GM23338 (cell line): ENCODE measurements around the gene ROS1. TPM values are rescaled to one million over a fixed set of nuclear protein-coding genes. Genes with fewer than 3 reads are reported as not detected.

Experiments used
- ATAC-seq: fragments of 200-7000 bp; cut with Tn5 transposase; 3 replicates; pipeline ENCODE4 v1.9.1; 2020
- DNase-seq: peaks from one replicate; pipeline ENCODE4 v3.0.0-alpha.2; 2015; ENCODE audit warnings: low spot score
- H2AFZ ChIP-seq: fragments of 200-600 bp; sonication (generic); 2 replicates; pipeline ENCODE4 v1.8.0; 2016; ENCODE audit warnings: antibody characterized with exemption, mild to moderate bottlenecking, moderate library complexity
- H3F3A ChIP-seq: fragments of 200-600 bp; sonication (generic); replicated peaks from 2 replicates; pipeline ENCODE4 v1.8.0; 2017; ENCODE audit warnings: antibody characterized with exemption, mixed run types, low read depth
- H3K27ac ChIP-seq: fragments of 200-600 bp; sonication (generic); 2 replicates; pipeline ENCODE4 v1.6.1; 2016; ENCODE audit warnings: low read depth
- H3K27me3 ChIP-seq: fragments of 200-600 bp; sonication (generic); 2 replicates; pipeline ENCODE4 v1.8.0; 2016; ENCODE audit warnings: mild to moderate bottlenecking, mixed run types, moderate library complexity; ENCODE audit not compliant: insufficient read depth
- H3K36me3 ChIP-seq: fragments of 200-600 bp; sonication (generic); 2 replicates; pipeline ENCODE4 v1.8.0; 2016; ENCODE audit warnings: mild to moderate bottlenecking; ENCODE audit not compliant: insufficient read depth
- H3K4me1 ChIP-seq: fragments of 200-600 bp; sonication (generic); 2 replicates; pipeline ENCODE4 v1.8.0; 2016; ENCODE audit warnings: mild to moderate bottlenecking, moderate library complexity; ENCODE audit not compliant: insufficient read depth
- H3K4me2 ChIP-seq: fragments of 200-600 bp; sonication (generic); 2 replicates; pipeline ENCODE4 v1.7.1; 2017; ENCODE audit warnings: mixed run types
- H3K4me3 ChIP-seq: fragments of 200-600 bp; sonication (generic); 2 replicates; pipeline ENCODE4 v1.6.1; 2016; ENCODE audit warnings: mixed run types
- H3K79me2 ChIP-seq: fragments of 200-600 bp; sonication (generic); replicated peaks from 2 replicates; pipeline ENCODE4 v1.8.0; 2017; ENCODE audit warnings: mild to moderate bottlenecking; ENCODE audit not compliant: insufficient read depth
- H3K9me2 ChIP-seq: fragments of 200-600 bp; sonication (generic); 2 replicates; pipeline ENCODE4 v1.8.0; 2017; ENCODE audit not compliant: insufficient read depth
- H4K20me1 ChIP-seq: fragments of 200-600 bp; sonication (generic); replicated peaks from 2 replicates; pipeline ENCODE4 v1.8.0; 2017; ENCODE audit warnings: mild to moderate bottlenecking; ENCODE audit not compliant: insufficient read depth
- H3K27ac Mint-ChIP-seq: 2 replicates; pipeline ENCODE4 v1.8.0; 2020; ENCODE audit warnings: inconsistent platforms, mild to moderate bottlenecking, moderate library complexity, mixed read lengths
- H3K27me3 Mint-ChIP-seq: 3 replicates; pipeline ENCODE4 v1.8.0; 2022; ENCODE audit warnings: low read depth, mild to moderate bottlenecking, moderate library complexity, mixed read lengths, inconsistent platforms; ENCODE audit not compliant: insufficient read depth, poor library complexity
- H3K36me3 Mint-ChIP-seq: 3 replicates; pipeline ENCODE4 v1.8.0; 2021; ENCODE audit warnings: low read depth, mild to moderate bottlenecking, inconsistent platforms, moderate library complexity, mixed read lengths
- H3K4me1 Mint-ChIP-seq: 3 replicates; pipeline ENCODE4 v1.8.0; 2020; ENCODE audit warnings: mild to moderate bottlenecking, inconsistent platforms, mixed read lengths
- H3K4me3 Mint-ChIP-seq: 3 replicates; pipeline ENCODE4 v1.8.0; 2021; ENCODE audit warnings: moderate library complexity, mild to moderate bottlenecking, inconsistent platforms, mixed read lengths
- H3K9me3 Mint-ChIP-seq: 3 replicates; pipeline ENCODE4 v1.8.0; 2020; ENCODE audit warnings: moderate library complexity, mild to moderate bottlenecking, inconsistent platforms, mixed read lengths
- CREB1 ChIP-seq: fragments of 250-450 bp; sonication (Bioruptor Pico); IDR thresholded peaks from 2 replicates; pipeline ENCODE4 v1.5.0; 2020; ENCODE audit warnings: low read depth, mild to moderate bottlenecking, moderate library complexity
- ETS1 ChIP-seq: IDR thresholded peaks from 2 replicates; pipeline ENCODE4 v1.6.1; 2016; ENCODE audit warnings: antibody characterized with exemption
- EZH2phosphoT487 ChIP-seq: fragments of 200-600 bp; sonication (generic); IDR thresholded peaks from one replicate; pipeline ENCODE4 v1.8.1; 2018; ENCODE audit warnings: antibody characterized with exemption; ENCODE audit not compliant: unreplicated experiment
- NANOG ChIP-seq: IDR thresholded peaks from 2 replicates; pipeline ENCODE4 v1.6.1; 2016; ENCODE audit warnings: antibody characterized with exemption, borderline replicate concordance
- STAT1 ChIP-seq: IDR thresholded peaks from one replicate; pipeline ENCODE4 v1.6.1; 2016; ENCODE audit warnings: antibody characterized with exemption; ENCODE audit not compliant: unreplicated experiment
- ZNF331 ChIP-seq: fragments of 250-450 bp; sonication (Bioruptor Pico); IDR thresholded peaks from 2 replicates; pipeline ENCODE4 v1.5.0; 2020; ENCODE audit warnings: low read depth, mild to moderate bottlenecking, moderate library complexity
- polyA plus RNA-seq: library from polyadenylated mRNA; unstranded; fragments of >200 nt; fragmentation: Nextera tagmentation; extraction: Ambion mirVana; gene quantifications from 2 replicates; pipeline ENCODE4 v1.2.1, GENCODE V29; 2016
- total RNA-seq: library from RNA; depleted of rRNA; stranded (reverse); fragments of >200 nt; shearing (Covaris generic); gene quantifications from 2 replicates; pipeline ENCODE4 v1.2.3, GENCODE V29; 2014
- TF ChIP-seq, protein P1 (sequence below): fragments of 250-450 bp; sonication (Bioruptor Pico); IDR thresholded peaks from 2 replicates; pipeline ENCODE4 v1.5.0; 2020; ENCODE audit warnings: mild to moderate bottlenecking, moderate library complexity

Gene ROS1
- total and polyA plus RNA-seq, 2 experiments from 2014 or later: not detected

GRCh38 chr6:117448011-117448410, 22.3 kb upstream of the ROS1 start:
- no peak overlapping the region for H3K4me3 ChIP-seq
- no peaks in the 10 kb centered on the region for H3K36me3 ChIP-seq
- Mint-ChIP-seq H3K4me1 (peaks cover 14% of the 10 kb centered on the region), H3K27me3 (no peaks in the 10 kb centered on the region), H3K4me3 (no peak overlapping the region), H3K9me3 (no peaks in the 10 kb centered on the region), H3K27ac (peak overlapping the region; percentile 12; the same call in 1 of the 2 replicates), H3K36me3 (no peaks in the 10 kb centered on the region)
- H3K79me2 ChIP-seq: no peaks in the 10 kb centered on the region
- no peaks in the 10 kb centered on the region for H4K20me1 ChIP-seq
- no peak for ATAC-seq
- peaks cover 12% of the 10 kb centered on the region for H3K4me1 ChIP-seq
- no peak for TF ChIP-seq CREB1 (CRISPR knock-in tag)
- no peak for TF ChIP-seq STAT1
- TF ChIP-seq ZNF331 (CRISPR knock-in tag): no peak
- no peak for TF ChIP-seq EZH2phosphoT487
- TF ChIP-seq, protein P1, sequence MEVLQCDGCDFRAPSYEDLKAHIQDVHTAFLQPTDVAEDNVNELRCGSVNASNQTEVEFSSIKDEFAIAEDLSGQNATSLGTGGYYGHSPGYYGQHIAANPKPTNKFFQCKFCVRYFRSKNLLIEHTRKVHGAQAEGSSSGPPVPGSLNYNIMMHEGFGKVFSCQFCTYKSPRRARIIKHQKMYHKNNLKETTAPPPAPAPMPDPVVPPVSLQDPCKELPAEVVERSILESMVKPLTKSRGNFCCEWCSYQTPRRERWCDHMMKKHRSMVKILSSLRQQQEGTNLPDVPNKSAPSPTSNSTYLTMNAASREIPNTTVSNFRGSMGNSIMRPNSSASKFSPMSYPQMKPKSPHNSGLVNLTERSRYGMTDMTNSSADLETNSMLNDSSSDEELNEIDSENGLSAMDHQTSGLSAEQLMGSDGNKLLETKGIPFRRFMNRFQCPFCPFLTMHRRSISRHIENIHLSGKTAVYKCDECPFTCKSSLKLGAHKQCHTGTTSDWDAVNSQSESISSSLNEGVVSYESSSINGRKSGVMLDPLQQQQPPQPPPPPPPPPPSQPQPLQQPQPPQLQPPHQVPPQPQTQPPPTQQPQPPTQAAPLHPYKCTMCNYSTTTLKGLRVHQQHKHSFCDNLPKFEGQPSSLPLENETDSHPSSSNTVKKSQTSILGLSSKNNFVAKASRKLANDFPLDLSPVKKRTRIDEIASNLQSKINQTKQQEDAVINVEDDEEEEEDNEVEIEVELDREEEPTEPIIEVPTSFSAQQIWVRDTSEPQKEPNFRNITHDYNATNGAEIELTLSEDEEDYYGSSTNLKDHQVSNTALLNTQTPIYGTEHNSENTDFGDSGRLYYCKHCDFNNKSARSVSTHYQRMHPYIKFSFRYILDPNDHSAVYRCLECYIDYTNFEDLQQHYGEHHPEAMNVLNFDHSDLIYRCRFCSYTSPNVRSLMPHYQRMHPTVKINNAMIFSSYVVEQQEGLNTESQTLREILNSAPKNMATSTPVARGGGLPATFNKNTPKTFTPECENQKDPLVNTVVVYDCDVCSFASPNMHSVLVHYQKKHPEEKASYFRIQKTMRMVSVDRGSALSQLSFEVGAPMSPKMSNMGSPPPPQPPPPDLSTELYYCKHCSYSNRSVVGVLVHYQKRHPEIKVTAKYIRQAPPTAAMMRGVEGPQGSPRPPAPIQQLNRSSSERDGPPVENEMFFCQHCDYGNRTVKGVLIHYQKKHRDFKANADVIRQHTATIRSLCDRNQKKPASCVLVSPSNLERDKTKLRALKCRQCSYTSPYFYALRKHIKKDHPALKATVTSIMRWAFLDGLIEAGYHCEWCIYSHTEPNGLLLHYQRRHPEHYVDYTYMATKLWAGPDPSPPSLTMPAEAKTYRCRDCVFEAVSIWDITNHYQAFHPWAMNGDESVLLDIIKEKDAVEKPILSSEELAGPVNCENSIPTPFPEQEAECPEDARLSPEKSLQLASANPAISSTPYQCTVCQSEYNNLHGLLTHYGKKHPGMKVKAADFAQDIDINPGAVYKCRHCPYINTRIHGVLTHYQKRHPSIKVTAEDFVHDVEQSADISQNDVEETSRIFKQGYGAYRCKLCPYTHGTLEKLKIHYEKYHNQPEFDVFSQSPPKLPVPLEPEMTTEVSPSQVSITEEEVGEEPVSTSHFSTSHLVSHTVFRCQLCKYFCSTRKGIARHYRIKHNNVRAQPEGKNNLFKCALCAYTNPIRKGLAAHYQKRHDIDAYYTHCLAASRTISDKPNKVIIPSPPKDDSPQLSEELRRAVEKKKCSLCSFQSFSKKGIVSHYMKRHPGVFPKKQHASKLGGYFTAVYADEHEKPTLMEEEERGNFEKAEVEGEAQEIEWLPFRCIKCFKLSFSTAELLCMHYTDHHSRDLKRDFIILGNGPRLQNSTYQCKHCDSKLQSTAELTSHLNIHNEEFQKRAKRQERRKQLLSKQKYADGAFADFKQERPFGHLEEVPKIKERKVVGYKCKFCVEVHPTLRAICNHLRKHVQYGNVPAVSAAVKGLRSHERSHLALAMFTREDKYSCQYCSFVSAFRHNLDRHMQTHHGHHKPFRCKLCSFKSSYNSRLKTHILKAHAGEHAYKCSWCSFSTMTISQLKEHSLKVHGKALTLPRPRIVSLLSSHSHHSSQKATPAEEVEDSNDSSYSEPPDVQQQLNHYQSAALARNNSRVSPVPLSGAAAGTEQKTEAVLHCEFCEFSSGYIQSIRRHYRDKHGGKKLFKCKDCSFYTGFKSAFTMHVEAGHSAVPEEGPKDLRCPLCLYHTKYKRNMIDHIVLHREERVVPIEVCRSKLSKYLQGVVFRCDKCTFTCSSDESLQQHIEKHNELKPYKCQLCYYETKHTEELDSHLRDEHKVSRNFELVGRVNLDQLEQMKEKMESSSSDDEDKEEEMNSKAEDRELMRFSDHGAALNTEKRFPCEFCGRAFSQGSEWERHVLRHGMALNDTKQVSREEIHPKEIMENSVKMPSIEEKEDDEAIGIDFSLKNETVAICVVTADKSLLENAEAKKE (CRISPR knock-in tag): no peak
- TF ChIP-seq NANOG: no peak
- no peak for TF ChIP-seq ETS1
- no peak overlapping the region for H3K27ac ChIP-seq
- H2AFZ ChIP-seq: peak overlapping the region; percentile 86; the same call in 1 of the 2 replicates
- DNase-seq: peak; percentile 8
- H3K9me2 ChIP-seq: no peaks in the 10 kb centered on the region
- H3F3A ChIP-seq: no peaks in the 10 kb centered on the region
- no peaks in the 10 kb centered on the region for H3K27me3 ChIP-seq
- no peak overlapping the region for H3K4me2 ChIP-seq
